Vagina (tissue), 2 donors: ENCODE results near the gene CES1.

Source experiments
- CTCF ChIP-seq, 3 experiments: fragments of 450-650 bp in 2 of 3; fragments of 200-600 bp in 1 of 3; sonication (generic) in 1 of 3; IDR thresholded peaks; one replicate each; pipeline ENCODE4 v1.5.1; 2017 to 2019; ENCODE audit warnings: antibody characterized with exemption in 3 of 3, mild to moderate bottlenecking in 2 of 3, moderate library complexity in 2 of 3
- POLR2A ChIP-seq, 2 donors: fragments of 450-650 bp; IDR thresholded peaks; one replicate each; pipeline ENCODE4 v1.6.1; 2017; ENCODE audit warnings: antibody characterized with exemption in 2 of 2, mild to moderate bottlenecking in 2 of 2, moderate library complexity in 2 of 2
- POLR2AphosphoS5 ChIP-seq, 2 donors: sonication (generic); formaldehyde crosslinking; IDR thresholded peaks; one replicate each; pipeline ENCODE4 v1.9.0; 2017; ENCODE audit warnings: antibody characterized with exemption in 2 of 2, mild to moderate bottlenecking in 2 of 2, low read depth in 1 of 2; ENCODE audit not compliant: insufficient read depth in 1 of 2

DNA sequence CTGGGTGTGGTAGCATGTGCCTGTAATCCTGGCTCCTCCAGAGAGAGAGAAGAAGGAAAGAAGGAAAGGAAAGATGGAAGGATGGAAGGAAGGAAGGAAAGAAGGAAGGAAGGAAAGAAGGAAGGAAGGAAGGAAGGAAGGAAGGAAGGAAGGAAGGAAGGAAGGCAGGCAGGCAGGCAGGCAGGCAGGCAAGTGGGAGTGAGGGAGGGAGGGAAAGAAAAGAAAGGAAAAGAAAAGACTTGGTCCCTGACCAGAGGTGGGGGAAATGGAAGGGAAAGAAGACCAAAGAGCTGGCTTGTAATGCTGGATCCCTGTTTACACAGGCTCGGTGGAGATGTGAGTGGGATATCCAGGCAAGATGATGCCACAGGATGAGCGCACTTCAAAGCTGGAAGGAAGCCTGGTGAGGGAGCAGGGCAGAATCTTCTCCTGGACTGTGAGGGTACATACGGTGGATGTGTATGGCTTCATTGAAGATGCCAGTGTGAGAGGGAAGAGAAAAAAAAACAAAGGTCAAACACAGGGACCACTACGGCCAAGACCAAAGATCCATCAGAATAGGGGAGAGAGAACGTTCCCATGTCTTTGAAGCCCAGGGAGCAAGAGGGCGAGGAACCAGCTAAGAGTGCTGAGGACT is 2.1 kb downstream of the CES1 start:
- TF ChIP-seq CTCF (IDR thresholded peaks at IDR 0.05): no peak
- TF ChIP-seq POLR2A (IDR thresholded peaks at IDR 0.05): no peak
- TF ChIP-seq POLR2AphosphoS5 (IDR thresholded peaks at IDR 0.05; ENCODE audit: insufficient read depth in 1 of 2, low read depth in 1 of 2): no peak
